ENCODE data around the gene SUSD4.

The SUSD4 gene

DNA sequence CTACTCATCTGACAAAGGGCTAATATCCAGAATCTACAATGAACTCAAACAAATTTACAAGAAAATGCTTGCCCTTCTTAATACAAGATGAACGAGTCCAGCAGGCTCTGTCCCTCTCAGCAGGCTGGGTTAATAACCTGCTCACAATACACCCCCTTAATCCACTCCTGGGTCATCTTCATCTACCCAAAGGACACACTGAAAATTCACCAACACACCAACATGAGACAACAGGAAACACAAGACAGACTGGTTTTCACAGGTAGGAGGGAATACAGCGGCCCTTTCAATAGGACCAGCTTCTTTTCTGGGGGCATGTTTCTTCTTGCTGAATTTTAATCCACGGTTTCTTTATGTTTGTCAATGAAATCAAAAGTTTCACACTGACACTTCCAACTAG, 44.6 kb downstream of the SUSD4 start:
- H3K9ac ChIP-seq: no peak overlapping the region
- no peak overlapping the region for H2AFZ ChIP-seq (ENCODE audit: low read depth)
- H3K27ac ChIP-seq: no peak overlapping the region
- no peaks in the 10 kb centered on the region for H3K36me3 ChIP-seq (ENCODE audit: insufficient read depth)
- H4K20me1 ChIP-seq (ENCODE audit: insufficient read depth): no peaks in the 10 kb centered on the region
- H3K79me2 ChIP-seq (ENCODE audit: insufficient read depth, low read depth): no peaks in the 10 kb centered on the region
- H3K4me2 ChIP-seq: no peak overlapping the region
- H3K4me3 ChIP-seq (IDR thresholded peaks at IDR 0.05; ENCODE audit: insufficient read depth, low read depth, low read length): no peak overlapping the region
- H3K27me3 ChIP-seq (ENCODE audit: insufficient read depth, low read depth): no peaks in the 10 kb centered on the region
- TF ChIP-seq CTCF (conservative IDR thresholded peaks at IDR 0.05; ENCODE audit: low read depth, low read length): no peak
- H3K4me1 ChIP-seq (ENCODE audit: low read depth, poor library complexity, severe bottlenecking): no peaks in the 10 kb centered on the region

DNA sequence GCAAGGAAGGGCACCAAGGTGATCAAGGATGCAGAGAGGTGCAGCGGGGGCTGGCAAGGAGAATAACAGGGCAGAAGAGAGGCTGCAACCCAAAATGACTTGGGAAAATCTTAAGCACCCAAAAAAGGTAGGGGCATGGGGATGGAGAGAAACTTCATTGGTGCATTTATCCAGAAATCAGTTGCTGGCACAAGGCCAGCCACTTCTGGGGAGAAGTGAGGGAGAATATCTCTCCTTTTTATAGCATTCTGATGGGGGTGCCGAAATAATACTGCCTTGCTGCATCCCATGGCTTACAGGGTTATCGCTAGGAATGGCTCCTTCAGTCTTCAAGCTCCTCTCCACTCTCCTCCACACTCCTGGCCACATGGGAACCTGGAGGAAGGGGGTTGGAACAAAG, 47.9 kb downstream of the SUSD4 start:
- no peaks in the 10 kb centered on the region for H3K4me1 ChIP-seq (ENCODE audit: low read depth, poor library complexity, severe bottlenecking)
- H3K79me2 ChIP-seq (ENCODE audit: insufficient read depth, low read depth): no peaks in the 10 kb centered on the region
- no peaks in the 10 kb centered on the region for H3K36me3 ChIP-seq (ENCODE audit: insufficient read depth)
- TF ChIP-seq CTCF (conservative IDR thresholded peaks at IDR 0.05; ENCODE audit: low read depth, low read length): no peak
- no peak overlapping the region for H3K4me3 ChIP-seq (IDR thresholded peaks at IDR 0.05; ENCODE audit: insufficient read depth, low read depth, low read length)
- no peak overlapping the region for H3K4me2 ChIP-seq
- H4K20me1 ChIP-seq (ENCODE audit: insufficient read depth): no peaks in the 10 kb centered on the region
- no peak overlapping the region for H2AFZ ChIP-seq (ENCODE audit: low read depth)
- no peak overlapping the region for H3K9ac ChIP-seq
- H3K27me3 ChIP-seq (ENCODE audit: insufficient read depth, low read depth): no peaks in the 10 kb centered on the region
- no peak overlapping the region for H3K27ac ChIP-seq

- Histone ChIP-seq H3K27ac (no peak overlapping the region), H3K9ac (no peak overlapping the region), H3K27me3 (ENCODE audit: insufficient read depth, low read depth) (no peaks in the 10 kb centered on the region), H3K4me3 (IDR thresholded peaks at IDR 0.05; ENCODE audit: insufficient read depth, low read depth, low read length) (no peak overlapping the region), H3K4me1 (ENCODE audit: low read depth, poor library complexity, severe bottlenecking) (no peaks in the 10 kb centered on the region), H3K4me2 (no peak overlapping the region), H3K79me2 (ENCODE audit: insufficient read depth, low read depth) (no peaks in the 10 kb centered on the region), H3K36me3 (ENCODE audit: insufficient read depth) (no peaks in the 10 kb centered on the region), H4K20me1 (ENCODE audit: insufficient read depth) (no peaks in the 10 kb centered on the region), H2AFZ (ENCODE audit: low read depth) (no peak overlapping the region)
- no peak for TF ChIP-seq CTCF (conservative IDR thresholded peaks at IDR 0.05; ENCODE audit: low read depth, low read length)
Observed at GRCh38 chr1:223315665-223316064, 48.3 kb downstream of the SUSD4 start.

GRCh38 chr1:223313415-223313754, 50.6 kb downstream of the SUSD4 start:
- Histone ChIP-seq H3K4me3 (IDR thresholded peaks at IDR 0.05; ENCODE audit: insufficient read depth, low read depth, low read length) (no peak overlapping the region), H3K27me3 (ENCODE audit: insufficient read depth, low read depth) (no peaks in the 10 kb centered on the region), H2AFZ (ENCODE audit: low read depth) (no peak overlapping the region)

More at GRCh38 chr1:223313415-223313754, 50.6 kb downstream of the SUSD4 start:
- no peaks in the 10 kb centered on the region for H3K36me3 ChIP-seq (ENCODE audit: insufficient read depth)
- H3K27ac ChIP-seq: no peak overlapping the region
- no peak overlapping the region for H3K9ac ChIP-seq
- no peaks in the 10 kb centered on the region for H3K4me1 ChIP-seq (ENCODE audit: low read depth, poor library complexity, severe bottlenecking)
- TF ChIP-seq CTCF (conservative IDR thresholded peaks at IDR 0.05; ENCODE audit: low read depth, low read length): no peak
- no peaks in the 10 kb centered on the region for H3K79me2 ChIP-seq (ENCODE audit: insufficient read depth, low read depth)
- no peaks in the 10 kb centered on the region for H4K20me1 ChIP-seq (ENCODE audit: insufficient read depth)
- H3K4me2 ChIP-seq: no peak overlapping the region
